GM21786 (cell line): Measurements from ENCODE around the gene DNAJB2.
"Not testable (repeated sequence)": the region's sequence is repeated elsewhere in the genome, so short reads cannot be mapped to it uniquely, and the experiment has no call there.

ENCODE experiments used
- ATAC-seq: cut with Tn5 transposase; IDR thresholded peaks from one replicate; pipeline ENCODE4 v1.9.1; 2021; ENCODE audit not compliant: unreplicated experiment

DNAJB2 gene

DNA sequence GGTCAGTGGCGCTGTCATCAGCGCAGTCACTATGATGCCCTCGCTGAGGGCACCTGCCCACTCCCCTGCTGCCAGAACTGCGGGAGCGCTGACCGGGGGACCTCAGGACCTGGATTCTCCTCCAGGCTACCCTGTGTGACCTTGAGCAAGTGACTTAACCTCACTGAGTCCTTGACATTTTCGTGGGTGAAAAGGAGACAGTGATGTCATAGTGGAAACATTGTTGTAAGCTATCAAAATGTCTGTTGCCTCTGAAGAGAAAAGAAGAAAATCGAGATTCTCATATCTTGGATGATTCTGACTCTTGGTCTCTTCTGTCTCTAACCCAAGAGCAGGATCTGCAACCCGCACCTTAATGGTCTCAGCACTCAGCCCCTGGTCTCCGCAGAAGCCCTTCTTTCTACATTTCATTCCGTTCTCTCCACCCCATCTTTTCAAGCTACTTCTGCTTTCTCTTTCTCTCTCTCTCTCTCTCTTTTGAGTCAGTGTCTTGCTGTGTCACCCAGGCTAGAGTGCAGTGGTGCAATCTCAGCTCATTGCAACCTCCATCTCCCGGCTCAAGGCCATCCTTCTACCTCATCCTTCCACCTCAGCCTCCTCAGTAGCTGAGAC is 24.5 kb upstream of the DNAJB2 start:
- ATAC-seq = peak; percentile 35

- ATAC-seq = not testable (repeated sequence)
These were observed 20.2 kb upstream of the DNAJB2 start for GRCh38 chr2:219258942-219259341.

- ATAC-seq = no peak
These were observed 17.9 kb upstream of the DNAJB2 start for GRCh38 chr2:219261024-219261855.

DNA sequence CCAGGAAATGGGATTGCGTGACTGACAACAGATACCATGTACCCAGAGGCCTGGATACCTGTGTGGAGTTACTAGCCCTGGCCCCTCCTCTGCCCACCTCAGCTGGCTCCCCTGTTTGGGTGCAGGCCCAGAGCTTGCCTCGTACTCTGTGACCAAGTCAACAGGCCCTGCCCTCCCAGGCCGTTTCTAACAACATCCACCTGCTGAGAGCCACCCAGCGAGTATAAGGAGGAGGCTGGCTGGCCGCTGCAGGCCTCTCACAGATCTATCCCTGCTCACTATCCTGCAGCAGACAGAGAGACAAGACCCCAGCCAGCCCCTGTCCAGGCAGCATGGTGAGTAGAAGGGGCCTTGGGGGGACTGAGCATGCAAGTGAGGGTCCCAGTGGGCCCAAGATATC is 12.9 kb upstream of the DNAJB2 start:
- ATAC-seq = no peak

DNA sequence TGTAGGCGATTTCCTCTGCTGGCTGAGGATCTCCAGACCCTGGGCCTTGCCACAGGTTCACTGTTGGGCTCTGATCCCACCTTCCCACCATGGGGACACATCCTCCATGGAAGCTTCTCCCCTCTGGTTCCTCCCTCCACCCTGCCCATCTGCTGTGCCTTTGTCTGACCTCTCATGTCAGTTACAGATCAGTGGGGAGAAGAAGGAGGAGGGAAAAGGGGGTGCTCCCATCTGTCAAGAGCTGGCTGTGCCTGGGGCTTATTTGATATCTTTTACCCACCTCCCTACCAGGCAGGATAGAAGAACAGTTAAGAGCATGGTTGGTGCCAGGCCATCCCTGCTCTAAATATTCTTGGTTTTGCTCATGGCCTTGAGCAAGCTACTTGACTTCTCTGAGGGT is 12.3 kb upstream of the DNAJB2 start:
- no peak for ATAC-seq

- no peak for ATAC-seq
These were observed 10.9 kb upstream of the DNAJB2 start for GRCh38 chr2:219268294-219268693.

- no peak for ATAC-seq
These were observed 9.7 kb upstream of the DNAJB2 start for GRCh38 chr2:219269362-219270054.

- no peak for ATAC-seq
These were observed 9.2 kb upstream of the DNAJB2 start for GRCh38 chr2:219270055-219270372.

- ATAC-seq = no peak
These were observed 8.1 kb upstream of the DNAJB2 start for GRCh38 chr2:219271021-219271420.

DNA sequence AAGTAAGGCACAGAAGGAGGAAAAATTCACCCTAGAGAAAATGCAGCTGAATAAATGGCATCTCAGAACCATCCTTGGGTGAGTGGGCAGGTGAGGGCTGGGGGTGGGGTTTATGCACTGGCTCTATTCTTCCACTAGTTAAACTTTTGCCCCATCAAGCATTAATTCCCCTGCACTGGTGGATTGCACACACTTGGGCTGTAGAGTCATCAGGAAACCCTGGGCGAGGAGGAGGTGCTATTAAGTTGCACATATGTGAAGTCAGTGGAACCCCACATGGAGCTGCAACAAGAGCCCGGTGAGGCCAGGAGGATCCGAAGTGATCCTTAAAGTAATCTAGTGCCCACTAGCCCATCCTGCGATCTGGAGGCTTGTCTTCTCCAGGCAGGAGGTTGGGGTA is 6.8 kb upstream of the DNAJB2 start:
- no peak for ATAC-seq

GRCh38 chr2:219272995-219273394 is 6.2 kb upstream of the DNAJB2 start:
- no peak for ATAC-seq

- ATAC-seq = no peak
These were observed 5.2 kb upstream of the DNAJB2 start for GRCh38 chr2:219273937-219274336.

- ATAC-seq = no peak
These were observed 4.7 kb upstream of the DNAJB2 start for GRCh38 chr2:219274361-219274921.

DNA sequence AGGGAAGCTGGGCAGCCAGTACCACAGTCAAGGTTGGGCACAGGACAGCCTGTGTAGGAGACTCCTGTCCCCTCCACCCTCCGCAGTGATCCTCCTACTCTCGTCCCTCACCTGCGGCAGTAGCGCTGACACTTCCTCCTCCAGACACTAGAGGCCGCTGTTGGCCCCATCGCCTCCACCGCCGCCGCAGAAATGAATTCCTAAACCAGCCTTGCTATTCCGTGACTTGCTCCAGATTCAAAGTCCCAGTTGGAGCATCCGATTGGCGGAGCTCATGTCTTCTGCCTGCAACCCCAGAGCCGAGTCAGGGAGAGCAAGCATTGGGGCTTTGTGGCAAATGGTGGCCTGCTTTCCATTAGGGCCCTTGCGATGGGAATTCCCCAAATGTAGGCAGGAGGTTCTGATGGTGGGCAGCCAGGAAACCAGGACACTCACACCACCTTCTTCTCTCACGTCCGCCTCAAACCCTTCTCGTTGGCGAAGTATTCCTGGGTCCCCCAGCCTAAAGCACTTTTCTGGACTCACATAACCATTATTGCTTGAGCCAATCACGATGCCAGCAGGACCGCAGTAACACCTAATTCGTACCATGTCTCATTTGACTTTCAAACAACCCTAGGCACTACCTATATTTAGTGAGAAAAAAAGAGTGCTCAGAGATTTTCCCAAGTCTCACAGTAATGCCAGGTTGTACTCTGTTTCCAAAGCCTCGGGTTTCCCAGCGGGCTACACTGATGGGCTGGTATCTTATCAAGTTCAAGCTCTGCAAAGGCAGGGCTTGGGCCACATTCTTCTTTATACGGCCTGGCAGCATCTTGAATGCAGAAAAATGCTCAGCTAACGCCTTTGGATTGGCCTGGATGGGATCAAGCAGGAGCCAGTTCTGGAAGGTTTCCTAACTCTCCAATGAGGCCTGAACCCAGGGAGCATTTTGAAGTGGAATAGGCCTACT is 1.2 kb upstream of the DNAJB2 start:
- peak; percentile 20 for ATAC-seq

DNA sequence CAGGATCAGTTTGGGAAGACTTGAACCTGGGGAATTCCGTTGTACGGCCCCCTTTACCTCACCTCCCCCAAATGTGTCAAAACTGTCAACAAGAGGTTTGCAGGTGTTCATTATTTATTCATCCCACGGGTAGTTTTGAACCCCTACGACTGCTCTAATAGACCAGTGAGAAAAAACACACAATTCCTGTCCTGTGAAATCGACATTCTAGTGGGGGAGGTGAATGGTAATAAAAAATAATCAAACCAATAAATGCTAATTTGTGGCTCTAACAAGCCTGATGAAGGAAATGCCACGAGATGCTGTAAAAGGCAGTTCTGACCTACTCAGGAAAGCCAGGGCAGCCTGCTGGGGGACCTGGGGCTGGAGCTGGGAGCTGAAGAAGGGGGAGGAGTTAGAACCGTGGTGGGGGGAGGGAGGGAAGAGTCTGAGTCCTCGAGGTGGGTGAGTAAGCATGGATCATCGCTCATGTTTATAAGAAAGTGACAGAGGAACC is 463 bp upstream of the DNAJB2 start:
- no peak for ATAC-seq

- no peak for ATAC-seq
These were observed 850 bp downstream of the DNAJB2 start for GRCh38 chr2:219279916-219280516.

DNA sequence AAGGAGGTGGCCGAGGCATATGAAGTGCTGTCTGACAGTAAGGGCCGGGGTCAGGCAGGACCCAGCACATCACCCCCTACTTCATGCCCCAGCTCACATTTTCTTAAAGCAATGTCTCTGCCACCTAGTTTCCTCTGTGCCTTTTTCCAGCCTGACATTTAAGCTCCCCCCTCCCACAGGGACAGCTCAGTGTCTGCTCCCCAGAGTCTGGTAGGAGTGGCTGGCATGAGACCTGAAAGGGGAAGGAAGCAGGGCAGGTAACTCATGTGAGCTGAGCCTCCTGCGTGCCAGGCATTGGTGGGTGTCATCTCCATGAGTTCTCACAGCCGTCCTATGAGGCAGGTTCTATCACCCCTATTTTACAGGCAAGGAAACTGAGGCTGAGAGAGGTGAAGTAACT is 1.5 kb downstream of the DNAJB2 start:
- ATAC-seq = no peak

DNA sequence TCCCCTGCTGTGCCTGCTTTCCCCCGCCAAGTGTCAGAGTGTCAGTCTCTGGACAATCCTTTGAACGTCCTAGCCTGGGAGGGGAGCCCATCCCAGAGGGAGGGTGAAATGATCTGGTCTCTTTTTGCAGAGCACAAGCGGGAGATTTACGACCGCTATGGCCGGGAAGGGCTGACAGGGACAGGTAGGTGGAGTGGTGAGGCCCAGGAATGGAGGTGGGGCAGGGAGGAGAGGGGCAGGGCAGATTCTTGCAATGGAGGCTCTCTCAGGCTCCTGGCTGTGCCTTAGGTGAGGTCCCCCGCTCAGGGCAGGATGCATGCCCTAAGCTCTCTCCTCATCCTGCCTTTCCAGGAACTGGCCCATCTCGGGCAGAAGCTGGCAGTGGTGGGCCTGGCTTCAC is 2.4 kb downstream of the DNAJB2 start:
- no peak for ATAC-seq

DNA sequence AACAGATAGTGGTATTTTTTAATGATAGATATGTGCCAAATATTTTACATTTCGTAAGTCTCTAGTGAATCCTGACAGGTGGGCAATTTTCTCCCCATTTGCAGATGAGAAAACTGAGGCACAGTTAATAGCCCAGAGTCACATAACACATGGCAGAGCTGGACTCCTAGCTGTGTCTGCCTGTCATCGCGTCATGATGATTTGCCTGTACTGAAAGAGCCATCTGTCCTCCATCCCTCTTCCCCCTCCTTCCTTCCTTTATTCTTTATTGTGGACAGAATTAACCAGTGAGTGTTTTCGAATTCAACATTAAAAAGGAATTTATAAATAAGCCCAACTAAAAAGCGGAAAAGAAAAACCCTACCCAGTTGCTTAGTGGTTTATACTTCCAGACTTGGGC is 3.2 kb downstream of the DNAJB2 start:
- ATAC-seq = no peak

- no peak for ATAC-seq
These were observed 3.9 kb downstream of the DNAJB2 start for GRCh38 chr2:219282943-219283581.
